Neural cell (in vitro differentiated cells): ENCODE measurements around the gene DAD1. TPM values are rescaled to one million over a fixed set of nuclear protein-coding genes. Genes with fewer than 3 reads are reported as not detected.

Experiments used
- H2AFZ ChIP-seq: fragments of 200-600, 300-800 bp; sonication (generic), shearing (Covaris generic); 2 replicates; pipeline ENCODE4 v1.6.0; 2014; ENCODE audit warnings: low read depth, mild to moderate bottlenecking, antibody characterized with exemption, low read length, moderate library complexity
- H3F3A ChIP-seq: fragments of 200-600 bp; shearing (Covaris generic); 2 replicates; pipeline ENCODE4 v1.6.1; 2016; ENCODE audit warnings: mild to moderate bottlenecking, moderate library complexity, mixed read lengths, antibody characterized with exemption, low read length; ENCODE audit not compliant: insufficient read depth, poor library complexity, severe bottlenecking
- H3K27ac ChIP-seq: fragments of 200-600, 300-800 bp; sonication (generic), shearing (Covaris generic); 2 replicates; pipeline ENCODE4 v1.5.1; 2014; ENCODE audit warnings: mild to moderate bottlenecking, low read length, moderate library complexity
- H3K27me3 ChIP-seq: fragments of 300-800, 200-600 bp; sonication (generic), shearing (Covaris generic); 2 replicates; pipeline ENCODE4 v1.6.0; 2014; ENCODE audit warnings: mild to moderate bottlenecking, low read depth, low read length, moderate library complexity; ENCODE audit not compliant: insufficient read depth
- H3K36me3 ChIP-seq: fragments of 300-800, 200-600 bp; sonication (generic), shearing (Covaris generic); 2 replicates; pipeline ENCODE4 v1.5.1; 2014; ENCODE audit warnings: mild to moderate bottlenecking, antibody characterized with exemption, low read length, moderate library complexity; ENCODE audit not compliant: insufficient read depth
- H3K4me2 ChIP-seq: fragments of 300-800, 200-600 bp; sonication (generic), shearing (Covaris generic); 2 replicates; pipeline ENCODE4 v1.6.0; 2014; ENCODE audit warnings: mild to moderate bottlenecking, low read length
- H3K4me3 ChIP-seq: fragments of 300-800, 200-600 bp; sonication (generic), shearing (Covaris generic); 2 replicates; pipeline ENCODE4 v1.5.1; 2014; ENCODE audit warnings: mild to moderate bottlenecking, low read length, moderate library complexity
- H3K79me2 ChIP-seq: fragments of 200-600 bp; shearing (Covaris generic); replicated peaks from 2 replicates; pipeline ENCODE4 v1.6.0; 2014; ENCODE audit warnings: mild to moderate bottlenecking, low read length, moderate library complexity; ENCODE audit not compliant: insufficient read depth
- H3K9ac ChIP-seq: fragments of 300-800, 200-600 bp; sonication (generic), shearing (Covaris generic); 2 replicates; pipeline ENCODE4 v1.6.1; 2016; ENCODE audit warnings: mild to moderate bottlenecking, low read length, mixed read lengths
- H3K9me2 ChIP-seq: fragments of 200-600 bp; shearing (Covaris generic); 2 replicates; pipeline ENCODE4 v1.6.1; 2016; ENCODE audit warnings: mild to moderate bottlenecking, low read length, mixed read lengths; ENCODE audit not compliant: insufficient read depth
- H3K9me3 ChIP-seq: fragments of 200-600, 300-800 bp; sonication (generic), shearing (Covaris generic); 2 replicates; pipeline ENCODE4 v1.6.1; 2016; ENCODE audit warnings: mild to moderate bottlenecking, mixed run types, low read length, moderate library complexity, mixed read lengths
- H4K20me1 ChIP-seq: fragments of 200-600 bp; shearing (Covaris generic); 2 replicates; pipeline ENCODE4 v1.6.1; 2016; ENCODE audit warnings: mild to moderate bottlenecking, mixed run types; ENCODE audit not compliant: insufficient read depth
- CTCF ChIP-seq: fragments of 450-650 bp; IDR thresholded peaks from 2 replicates; pipeline ENCODE4 v1.5.1; 2014; ENCODE audit warnings: antibody characterized with exemption, mild to moderate bottlenecking, moderate library complexity; ENCODE audit not compliant: poor library complexity, severe bottlenecking
- EP300 ChIP-seq: fragments of 450-650 bp; conservative IDR thresholded peaks from 2 replicates; pipeline ENCODE4 v1.6.1; 2014; ENCODE audit warnings: antibody characterized with exemption, mild to moderate bottlenecking, moderate library complexity; ENCODE audit not compliant: poor library complexity, severe bottlenecking
- EZH2 ChIP-seq: fragments of 200-600, 300-800 bp; shearing (Covaris generic), sonication (generic); IDR thresholded peaks from 2 replicates; pipeline ENCODE4 v1.6.1; 2014; ENCODE audit warnings: antibody characterized with exemption, low read length, borderline replicate concordance, mild to moderate bottlenecking; ENCODE audit not compliant: insufficient read depth, poor library complexity, severe bottlenecking
- MXI1 ChIP-seq: fragments of 450-650 bp; conservative IDR thresholded peaks from 2 replicates; pipeline ENCODE4 v1.6.1; 2014; ENCODE audit warnings: antibody characterized with exemption, mild to moderate bottlenecking; ENCODE audit not compliant: poor library complexity, severe bottlenecking
- POLR2AphosphoS5 ChIP-seq: IDR thresholded peaks from 2 replicates; pipeline ENCODE4 v1.6.1; 2012
- RAD21 ChIP-seq: fragments of 450-650 bp; conservative IDR thresholded peaks from 2 replicates; pipeline ENCODE4 v1.6.1; 2014; ENCODE audit warnings: antibody characterized with exemption, mild to moderate bottlenecking, moderate library complexity
- REST ChIP-seq: IDR thresholded peaks from 2 replicates; pipeline ENCODE4 v1.6.1; 2012; ENCODE audit warnings: borderline replicate concordance
- SMC3 ChIP-seq: fragments of 450-650 bp; conservative IDR thresholded peaks from 2 replicates; pipeline ENCODE4 v1.6.1; 2014; ENCODE audit warnings: antibody characterized with exemption, mild to moderate bottlenecking, moderate library complexity; ENCODE audit not compliant: poor library complexity
- TAF1 ChIP-seq: IDR thresholded peaks from 2 replicates; pipeline ENCODE4 v1.6.1; 2012; ENCODE audit warnings: low read depth
- polyA plus RNA-seq: library from polyadenylated mRNA; depleted of rRNA; stranded (reverse); fragments of >200 nt; gene quantifications from 2 replicates; pipeline ENCODE4 v1.2.3, GENCODE V29; 2014

The DAD1 gene
- polyA plus RNA-seq, 1 donor from 2014 or later, result 369 TPM

- no peak overlapping the region for H3K4me2 ChIP-seq
- H3K9ac ChIP-seq, result no peak overlapping the region
- no peaks in the 10 kb centered on the region for H4K20me1 ChIP-seq
- no peak overlapping the region for H3K27ac ChIP-seq
- H3F3A ChIP-seq, result no peaks in the 10 kb centered on the region
- H3K27me3 ChIP-seq, result no peaks in the 10 kb centered on the region
- no peaks in the 10 kb centered on the region for H3K79me2 ChIP-seq
- no peak overlapping the region for H3K4me3 ChIP-seq
- H3K36me3 ChIP-seq, result no peaks in the 10 kb centered on the region
- no peak overlapping the region for H2AFZ ChIP-seq
- no peaks in the 10 kb centered on the region for H3K9me3 ChIP-seq
- no peak for TF ChIP-seq CTCF
- TF ChIP-seq EZH2, result no peak
- TF ChIP-seq POLR2AphosphoS5, result no peak
- no peak for TF ChIP-seq RAD21
- TF ChIP-seq MXI1, result no peak
- no peaks in the 10 kb centered on the region for H3K9me2 ChIP-seq
Observed at GRCh38 chr14:22533739-22534359, 55.2 kb downstream of the DAD1 start.

- no peak overlapping the region for H2AFZ ChIP-seq
Observed at GRCh38 chr14:22533057-22533704, 55.8 kb downstream of the DAD1 start.

GRCh38 chr14:22532345-22533056 lies 56.5 kb downstream of the DAD1 start:
- H2AFZ ChIP-seq, result no peak overlapping the region
- no peaks in the 10 kb centered on the region for H3K9me2 ChIP-seq
- H3K4me2 ChIP-seq, result no peak overlapping the region
- H3K9me3 ChIP-seq, result no peaks in the 10 kb centered on the region
- H3K79me2 ChIP-seq, result no peaks in the 10 kb centered on the region
- H3K9ac ChIP-seq, result no peak overlapping the region
- H4K20me1 ChIP-seq, result no peaks in the 10 kb centered on the region
- TF ChIP-seq SMC3, result no peak
- no peak for TF ChIP-seq RAD21
- no peak for TF ChIP-seq EP300
- TF ChIP-seq POLR2AphosphoS5, result no peak
- TF ChIP-seq MXI1, result no peak
- no peak for TF ChIP-seq REST
- no peak for TF ChIP-seq TAF1
- TF ChIP-seq EZH2, result no peak
- H3K4me3 ChIP-seq, result no peak overlapping the region
- no peaks in the 10 kb centered on the region for H3K36me3 ChIP-seq
- H3K27me3 ChIP-seq, result no peaks in the 10 kb centered on the region
- H3K27ac ChIP-seq, result no peak overlapping the region
- H3F3A ChIP-seq, result no peaks in the 10 kb centered on the region

More at GRCh38 chr14:22533057-22533704, 55.8 kb downstream of the DAD1 start:
- H3K36me3 ChIP-seq, result no peaks in the 10 kb centered on the region
- H3K4me2 ChIP-seq, result no peak overlapping the region
- H3K9ac ChIP-seq, result no peak overlapping the region
- no peak overlapping the region for H3K27ac ChIP-seq
- H3K79me2 ChIP-seq, result no peaks in the 10 kb centered on the region
- no peak overlapping the region for H3K4me3 ChIP-seq
- H3K9me3 ChIP-seq, result no peaks in the 10 kb centered on the region
- H3F3A ChIP-seq, result no peaks in the 10 kb centered on the region
- no peaks in the 10 kb centered on the region for H3K9me2 ChIP-seq
- TF ChIP-seq MXI1 (no peak), SMC3 (no peak), EZH2 (no peak)
- H4K20me1 ChIP-seq, result no peaks in the 10 kb centered on the region
- H3K27me3 ChIP-seq, result no peaks in the 10 kb centered on the region
